Measurements from ENCODE around the gene FGFRL1. TPM values are rescaled to one million over a fixed set of nuclear protein-coding genes. Genes with fewer than 3 reads are reported as not detected.

FGFRL1 gene
- total and polyA plus RNA-seq, 2 of the 13 experiments (the other 11 are each of a cell fraction or from before 2014, with no cell fraction given), result 19.1 to 30.6 TPM

GRCh38 chr4:986879-987623 is 24.4 kb upstream of the FGFRL1 start, which contains the start of gene IDUA (continued):
- peak; percentile 76 for TF ChIP-seq ZNF121 (CRISPR knock-in tag; IDR thresholded peaks at IDR 0.05)
- TF ChIP-seq YY1 (IDR thresholded peaks at IDR 0.05; ENCODE audit: insufficient read depth, insufficient replicate concordance, low read depth, low read length), result peak; percentile 71
- peak; percentile 88; the same call in 1 of the 2 replicates for TF ChIP-seq ZNF563 (CRISPR knock-in tag; IDR thresholded peaks at IDR 0.05)
- TF ChIP-seq ZNF501 (CRISPR knock-in tag; IDR thresholded peaks at IDR 0.05), result peak; percentile 65
- no peak for TF ChIP-seq ZFP36L1 (CRISPR knock-in tag; IDR thresholded peaks at IDR 0.05)
- TF ChIP-seq MXI1 (IDR thresholded peaks at IDR 0.05; ENCODE audit: borderline replicate concordance, low read depth, low read length), result peak; percentile 44; the same call in 1 of the 3 replicates
- 0 out of 2 replicates have a peak, but pooled peaks have one; percentile 21 for TF ChIP-seq KDM5A (IDR thresholded peaks at IDR 0.05; ENCODE audit: borderline replicate concordance, low read length)
- TF ChIP-seq TSC22D2 (CRISPR knock-in tag; IDR thresholded peaks at IDR 0.05; ENCODE audit: borderline replicate concordance), result no peak
- TF ChIP-seq DPF2 (CRISPR knock-in tag; IDR thresholded peaks at IDR 0.05; ENCODE audit: borderline replicate concordance, low read depth), result 0 out of 2 replicates have a peak, but pooled peaks have one; percentile 15
- TF ChIP-seq ZNF34 (CRISPR knock-in tag; IDR thresholded peaks at IDR 0.05; ENCODE audit: borderline replicate concordance), result 0 out of 2 replicates have a peak, but pooled peaks have one; percentile 78
- TF ChIP-seq, protein P1, sequence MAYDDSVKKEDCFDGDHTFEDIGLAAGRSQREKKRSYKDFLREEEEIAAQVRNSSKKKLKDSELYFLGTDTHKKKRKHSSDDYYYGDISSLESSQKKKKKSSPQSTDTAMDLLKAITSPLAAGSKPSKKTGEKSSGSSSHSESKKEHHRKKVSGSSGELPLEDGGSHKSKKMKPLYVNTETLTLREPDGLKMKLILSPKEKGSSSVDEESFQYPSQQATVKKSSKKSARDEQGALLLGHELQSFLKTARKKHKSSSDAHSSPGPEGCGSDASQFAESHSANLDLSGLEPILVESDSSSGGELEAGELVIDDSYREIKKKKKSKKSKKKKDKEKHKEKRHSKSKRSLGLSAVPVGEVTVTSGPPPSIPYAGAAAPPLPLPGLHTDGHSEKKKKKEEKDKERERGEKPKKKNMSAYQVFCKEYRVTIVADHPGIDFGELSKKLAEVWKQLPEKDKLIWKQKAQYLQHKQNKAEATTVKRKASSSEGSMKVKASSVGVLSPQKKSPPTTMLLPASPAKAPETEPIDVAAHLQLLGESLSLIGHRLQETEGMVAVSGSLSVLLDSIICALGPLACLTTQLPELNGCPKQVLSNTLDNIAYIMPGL (CRISPR knock-in tag; IDR thresholded peaks at IDR 0.05; ENCODE audit: borderline replicate concordance in 1 of 2, low read depth in 1 of 2), result peak; percentile 72 to 73; a peak in 3 of 4 replicates
- peak; percentile 95 for TF ChIP-seq NR2C2 (CRISPR knock-in tag; IDR thresholded peaks at IDR 0.05; ENCODE audit: borderline replicate concordance)
- TF ChIP-seq ZNF572 (CRISPR knock-in tag; IDR thresholded peaks at IDR 0.05), result 0 out of 2 replicates have a peak, but pooled peaks have one; percentile 40
- TF ChIP-seq ZBTB7B (CRISPR knock-in tag; IDR thresholded peaks at IDR 0.05), result peak; percentile 84
- peak; percentile 90 for TF ChIP-seq ZC3H13 (CRISPR knock-in tag; IDR thresholded peaks at IDR 0.05)
- peak; percentile 18 for TF ChIP-seq ASH2L (IDR thresholded peaks at IDR 0.05; ENCODE audit: insufficient read length, low read depth, low read length)
- TF ChIP-seq ZSCAN5A (CRISPR knock-in tag; IDR thresholded peaks at IDR 0.05; ENCODE audit: borderline replicate concordance), result peak; percentile 5; the same call in 1 of the 2 replicates
- no peak for TF ChIP-seq ZNF12 (CRISPR knock-in tag; IDR thresholded peaks at IDR 0.05)
- peak; percentile 37; the same call in 1 of the 2 replicates for TF ChIP-seq USF2 (IDR thresholded peaks at IDR 0.05; ENCODE audit: low read depth, low read length)
- TF ChIP-seq USF2 (CRISPR knock-in tag; IDR thresholded peaks at IDR 0.05; ENCODE audit: borderline replicate concordance), result peak; percentile 67; the same call in 1 of the 2 replicates

Data from HepG2 (cell line).